ENCODE data around the gene NPIPA1.
"Not testable (repeated sequence)": the region's sequence is repeated elsewhere in the genome, so short reads cannot be mapped to it uniquely, and the experiment has no call there.

The NPIPA1 gene

DNA sequence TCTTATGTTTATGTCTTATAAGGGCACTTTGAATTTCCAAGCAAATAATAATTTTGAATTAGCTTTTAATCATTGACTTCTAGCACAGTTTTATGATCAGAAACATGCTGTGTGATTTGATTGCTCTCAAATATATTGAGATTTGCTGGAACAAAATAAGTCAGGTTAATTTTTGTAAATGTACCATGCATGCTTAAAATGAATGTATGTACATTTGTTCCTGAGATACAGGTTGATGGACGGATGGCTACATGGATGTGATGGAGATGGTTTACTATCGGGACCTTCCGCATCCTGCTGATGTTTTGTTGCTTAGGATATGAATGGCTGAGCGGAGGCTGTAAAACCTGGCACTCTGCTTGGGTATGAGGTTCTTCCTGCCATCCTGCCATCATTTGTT lies at the start of gene NPIPA1:
TSS of gene NPIPA1 (plus strand) at position 301 of the 400 bp plus-strand sequence. CDS start at position 301, 0 bp downstream.
- not testable (repeated sequence) for DNase-seq

GRCh38 chr16:14892111-14892510 lies 45.1 kb upstream of the NPIPA1 start:
- not testable (repeated sequence) for DNase-seq

GRCh38 chr16:14895382-14895781 lies 41.9 kb upstream of the NPIPA1 start:
- DNase-seq: not testable (repeated sequence)

GRCh38 chr16:14896023-14896422 lies 41.2 kb upstream of the NPIPA1 start:
- not testable (repeated sequence) for DNase-seq

DNA sequence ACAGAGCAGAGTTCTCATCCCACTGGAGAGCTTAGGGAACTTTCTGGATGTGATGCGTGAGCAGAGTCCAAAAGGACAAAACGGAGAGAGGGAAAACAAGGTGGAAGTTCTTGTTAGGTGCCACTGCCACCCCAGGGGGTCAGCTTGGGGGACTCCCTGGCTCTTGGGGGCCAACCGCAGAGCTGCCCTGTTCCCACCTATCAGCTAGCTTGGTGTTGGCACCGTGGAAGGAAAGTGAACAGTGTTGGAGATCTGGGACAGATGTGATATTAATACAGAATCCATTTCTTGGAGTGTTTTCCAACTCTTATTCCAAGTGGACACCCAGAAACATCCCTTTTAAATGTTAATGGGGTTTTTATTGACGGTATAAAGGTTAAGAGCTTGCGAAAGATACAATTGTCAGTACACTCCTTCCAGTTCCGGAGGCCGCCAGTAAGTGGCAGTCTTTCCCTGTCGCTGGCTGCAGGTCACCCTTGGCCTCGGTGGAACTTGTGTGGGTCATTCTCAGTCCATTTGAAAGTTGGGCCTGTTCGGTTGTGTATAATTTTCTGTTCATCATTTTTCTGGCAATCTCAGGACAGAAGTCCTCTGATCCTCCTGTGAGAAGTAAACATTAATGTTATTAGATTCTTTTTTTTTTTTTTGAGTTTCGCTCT lies 40.1 kb upstream of the NPIPA1 start:
- not testable (repeated sequence) for DNase-seq

- DNase-seq: not testable (repeated sequence)
Observed at GRCh38 chr16:14898162-14898561, 39.1 kb upstream of the NPIPA1 start.

GRCh38 chr16:14903191-14903957 lies 33.9 kb upstream of the NPIPA1 start:
- DNase-seq: not testable (repeated sequence)

GRCh38 chr16:14909744-14910143 lies 27.5 kb upstream of the NPIPA1 start:
- not testable (repeated sequence) for DNase-seq

DNA sequence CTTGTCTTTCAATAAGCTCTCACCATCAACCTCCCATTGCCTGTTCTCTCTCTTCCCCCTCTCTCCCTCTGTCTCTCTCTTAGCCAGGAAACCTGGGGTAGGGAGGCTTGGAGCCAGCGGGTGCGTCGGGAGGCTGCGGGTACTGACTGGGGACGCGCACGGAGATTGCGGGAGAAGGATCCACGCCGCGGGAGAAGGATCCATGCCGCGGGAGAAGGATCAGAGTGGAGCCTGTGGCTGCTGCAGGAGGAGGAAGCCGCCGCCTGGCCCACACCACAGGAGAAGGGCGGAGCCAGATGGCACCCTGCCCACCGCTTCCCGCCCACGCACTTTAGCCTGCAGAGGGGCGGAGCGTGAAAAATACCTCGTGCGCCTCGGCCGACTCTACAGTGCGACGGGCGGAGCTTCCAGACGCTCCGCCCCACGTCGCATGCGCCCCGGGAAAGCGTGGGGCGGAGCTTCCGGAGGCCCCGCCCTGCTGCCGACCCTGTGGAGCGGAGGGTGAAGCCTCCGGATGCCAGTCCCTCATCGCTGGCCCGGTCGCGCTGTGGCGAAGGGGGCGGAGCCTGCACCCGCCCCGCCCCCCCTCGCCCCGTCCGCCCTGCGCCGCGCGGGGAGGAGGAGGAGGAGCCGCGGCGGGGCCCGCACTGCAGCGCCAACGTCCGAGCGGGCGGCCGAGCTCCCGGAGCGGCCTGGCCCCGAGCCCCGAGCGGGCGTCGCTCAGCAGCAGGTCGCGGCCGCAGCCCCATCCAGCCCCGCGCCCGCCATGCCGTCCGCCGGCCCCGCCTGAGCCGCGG lies 26.2 kb upstream of the NPIPA1 start:
- DNase-seq: not testable (repeated sequence)

GRCh38 chr16:14911954-14912353 lies 25.3 kb upstream of the NPIPA1 start:
- peak; percentile 42 for DNase-seq

- DNase-seq: not testable (repeated sequence)
Observed at GRCh38 chr16:14912588-14912987, 24.7 kb upstream of the NPIPA1 start.

GRCh38 chr16:14918504-14918903 lies 18.7 kb upstream of the NPIPA1 start:
- not testable (repeated sequence) for DNase-seq

GRCh38 chr16:14919837-14920600 lies 17.2 kb upstream of the NPIPA1 start:
- not testable (repeated sequence) for DNase-seq

- DNase-seq: not testable (repeated sequence)
Observed at GRCh38 chr16:14922285-14922684, 15.0 kb upstream of the NPIPA1 start.

GRCh38 chr16:14922968-14923367 lies 14.3 kb upstream of the NPIPA1 start:
- DNase-seq: not testable (repeated sequence)

DNA sequence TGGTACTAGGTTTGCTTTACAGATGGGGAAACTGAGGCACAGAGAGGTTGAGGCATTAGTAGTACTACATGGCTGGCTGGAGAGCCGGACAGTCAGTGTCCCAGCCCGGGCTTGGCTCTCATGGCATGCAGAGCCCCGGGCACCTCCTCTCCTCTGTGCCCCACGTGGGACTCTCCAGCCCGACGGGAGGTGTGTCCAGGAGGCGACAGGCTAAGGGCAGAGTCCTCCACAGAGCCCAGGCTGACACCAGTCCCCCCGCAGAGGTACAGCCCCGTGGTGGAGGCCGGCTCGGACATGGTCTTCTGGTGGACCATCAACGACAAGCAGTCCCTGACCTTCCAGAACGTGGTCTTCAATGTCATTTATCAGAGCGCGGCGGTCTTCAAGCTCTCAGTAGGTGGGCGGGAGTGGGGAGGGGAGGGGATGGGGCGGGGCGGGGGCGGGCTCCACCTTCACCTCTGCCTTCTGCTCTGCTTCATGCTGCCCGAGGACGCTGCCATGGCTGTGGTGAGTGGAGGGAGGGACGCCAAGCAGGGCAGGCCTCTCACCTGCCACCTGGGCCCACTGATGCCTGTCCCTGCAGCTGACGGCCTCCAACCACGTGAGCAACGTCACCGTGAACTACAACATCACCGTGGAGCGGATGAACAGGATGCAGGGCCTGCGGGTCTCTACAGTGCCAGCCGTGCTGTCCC lies 13.7 kb upstream of the NPIPA1 start:
- DNase-seq: not testable (repeated sequence)

DNA sequence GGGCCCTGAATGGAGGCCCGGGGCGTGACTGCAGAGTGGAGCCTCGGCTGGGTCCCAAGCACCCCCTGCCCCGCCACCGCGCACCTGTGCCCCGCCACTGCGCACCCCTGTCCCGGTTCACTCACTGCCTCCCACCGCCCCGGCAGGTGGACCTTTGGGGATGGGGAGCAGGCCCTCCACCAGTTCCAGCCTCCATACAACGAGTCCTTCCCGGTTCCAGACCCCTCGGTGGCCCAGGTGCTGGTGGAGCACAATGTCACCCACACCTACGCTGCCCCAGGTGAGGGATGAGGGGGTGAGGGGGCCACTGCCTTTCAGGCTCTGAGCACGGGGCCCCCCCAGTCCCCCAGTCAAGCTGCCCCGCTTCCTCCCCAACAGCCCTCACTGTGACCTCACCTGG lies 12.9 kb upstream of the NPIPA1 start:
- DNase-seq: not testable (repeated sequence)

GRCh38 chr16:14924982-14925381 lies 12.3 kb upstream of the NPIPA1 start:
- not testable (repeated sequence) for DNase-seq

DNA sequence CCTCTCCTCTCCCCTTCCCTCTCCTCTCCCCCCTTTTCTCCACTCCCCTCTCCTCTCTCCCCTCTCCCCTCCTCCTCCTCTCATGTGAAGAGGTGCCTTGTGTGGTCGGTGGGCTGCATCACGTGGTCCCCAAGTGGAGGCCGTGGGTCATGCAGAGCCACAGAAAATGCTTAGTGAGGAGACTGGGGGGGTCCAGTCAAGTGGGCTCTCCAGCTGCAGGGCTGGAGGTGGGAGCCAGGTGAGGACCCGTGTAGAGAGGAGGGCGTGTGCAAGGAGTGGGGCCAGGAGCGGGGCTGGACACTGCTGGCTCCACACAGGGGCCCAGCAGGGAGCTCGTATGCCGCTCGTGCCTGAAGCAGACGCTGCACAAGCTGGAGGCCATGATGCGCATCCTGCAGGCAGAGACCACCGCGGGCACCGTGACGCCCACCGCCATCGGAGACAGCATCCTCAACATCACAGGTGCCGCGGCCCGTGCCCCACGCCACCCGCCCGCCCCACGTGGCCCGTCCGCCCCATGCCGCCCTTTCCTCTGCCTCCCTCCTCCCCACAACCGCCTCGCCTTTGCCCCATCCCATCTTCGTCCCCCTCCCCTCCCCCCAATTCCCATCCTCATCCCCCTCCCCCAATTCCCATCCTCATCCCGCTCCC lies 9.1 kb upstream of the NPIPA1 start:
- not testable (repeated sequence) for DNase-seq

- not testable (repeated sequence) for DNase-seq
Observed at GRCh38 chr16:14929176-14929575, 8.1 kb upstream of the NPIPA1 start.

DNA sequence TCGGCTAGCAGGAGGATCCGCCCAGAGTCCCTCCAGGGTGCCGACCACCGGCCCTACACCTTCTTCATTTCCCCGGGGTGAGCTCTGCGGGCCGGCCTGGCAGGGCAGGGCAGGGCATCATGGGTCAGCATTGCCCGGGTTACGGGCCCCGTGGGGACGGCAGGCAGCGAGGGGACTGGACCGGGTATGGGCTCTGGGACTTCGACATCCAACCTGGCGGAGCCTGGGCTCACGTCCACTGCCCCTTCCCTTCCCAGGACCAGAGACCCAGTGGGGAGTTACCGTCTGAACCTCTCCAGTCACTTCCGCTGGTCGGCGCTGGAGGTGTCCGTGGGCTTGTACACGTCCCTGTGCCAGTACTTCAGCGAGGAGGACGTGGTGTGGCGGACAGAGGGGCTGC lies 7.0 kb upstream of the NPIPA1 start:
- DNase-seq: not testable (repeated sequence)
